ENCODE data around the gene PCDHGA1.
"Not testable (repeated sequence)": the region's sequence is repeated elsewhere in the genome, so short reads cannot be mapped to it uniquely, and the experiment has no call there.

The PCDHGA1 gene

GRCh38 chr5:141322261-141322660 is 8.1 kb upstream of the PCDHGA1 start (continued):
- TF ChIP-seq ZNF148 (tag by site-specific recombination; IDR thresholded peaks at IDR 0.05; ENCODE audit: borderline replicate concordance) (no peak), ZNF354C (tag by site-specific recombination; IDR thresholded peaks at IDR 0.05; ENCODE audit: borderline replicate concordance, low read depth) (no peak), AEBP2 (tag by site-specific recombination; IDR thresholded peaks at IDR 0.05; ENCODE audit: borderline replicate concordance) (no peak), ZNF341 (tag by site-specific recombination; IDR thresholded peaks at IDR 0.05; ENCODE audit: low read depth) (no peak), REST (tag by site-specific recombination; IDR thresholded peaks at IDR 0.05) (no peak), ZNF121 (tag by site-specific recombination; IDR thresholded peaks at IDR 0.05) (no peak), ZNF274 (IDR thresholded peaks at IDR 0.05; ENCODE audit: low read length) (no peak), ZNF274 (tag by site-specific recombination; IDR thresholded peaks at IDR 0.05; ENCODE audit: borderline replicate concordance) (no peak)

- no peaks in the 10 kb centered on the region for H3K4me1 ChIP-seq (ENCODE audit: control insufficient read depth, insufficient read depth, low read length)
- H3K36me3 ChIP-seq (ENCODE audit: control insufficient read depth in 2 of 2, insufficient read depth in 1 of 2, low read length in 2 of 2), result no peaks in the 10 kb centered on the region
- H3K9me3 ChIP-seq (ENCODE audit: control insufficient read depth, insufficient read depth, low read depth, low read length), result no peaks in the 10 kb centered on the region
- ChIA-PET POLR2A (interaction anchor here (0.7 kb wide), 1 partner anchor 38 kb away, joined by 3 read pairs; the partner anchor contains the start of gene PCDHGA5), CTCF (interaction anchor here (0.5 to 5.3 kb wide), 2 partner anchors 13 to 1373 kb away, joined by 6 to 41 read pairs; partner anchors contain the start of gene PCDHGA2)
- TF ChIP-seq ZBTB21 (tag by site-specific recombination; IDR thresholded peaks at IDR 0.05) (no peak), ZFP37 (tag by site-specific recombination; IDR thresholded peaks at IDR 0.05) (no peak), TRIM28 (IDR thresholded peaks at IDR 0.05; ENCODE audit: borderline replicate concordance, low read length) (0 out of 2 replicates have a peak, but pooled peaks have one; percentile 16), SETDB1 (IDR thresholded peaks at IDR 0.05; ENCODE audit: insufficient read length, low read length) (peak; percentile 38)
- H3K4me3 ChIP-seq (ENCODE audit: low read depth, low read length), result no peak overlapping the region
- no peak overlapping the region for H3K27ac ChIP-seq (ENCODE audit: extremely low read depth, low read depth, low read length)
Observed at GRCh38 chr5:141326088-141326854, 4.0 kb upstream of the PCDHGA1 start.

- Histone ChIP-seq H3K4me3 (ENCODE audit: low read depth, low read length) (no peak overlapping the region), H3K9me3 (ENCODE audit: control insufficient read depth, insufficient read depth, low read depth, low read length) (no peaks in the 10 kb centered on the region), H3K4me1 (ENCODE audit: control insufficient read depth, insufficient read depth, low read length) (no peaks in the 10 kb centered on the region), H3K27ac (ENCODE audit: extremely low read depth, low read depth, low read length) (no peak overlapping the region), H3K36me3 (ENCODE audit: control insufficient read depth in 2 of 2, insufficient read depth in 1 of 2, low read length in 2 of 2) (no peaks in the 10 kb centered on the region)
- TF ChIP-seq ZNF138 (tag by site-specific recombination; IDR thresholded peaks at IDR 0.05; ENCODE audit: borderline replicate concordance), result no peak
- ChIA-PET POLR2A (interaction anchor here (1.1 kb wide), 1 partner anchor 291 kb away, joined by 3 read pairs; the partner anchor contains the start of gene DIAPH1), CTCF (interaction anchor here (0.6 to 5.3 kb wide), 6 partner anchors 8 to 587 kb away, joined by 3 to 41 read pairs (median 4); partner anchors contain the start of genes PCDHGA2, PCDHGB1 and TAF7)
Observed at GRCh38 chr5:141328231-141328630, 2.1 kb upstream of the PCDHGA1 start.

- CTCF ChIA-PET, result interaction anchor here (0.6 to 3.5 kb wide), 4 partner anchors 11 to 225 kb away, joined by 3 to 21 read pairs (median 10); partner anchors contain the start of genes PCDHGA3 and PCDHGB1
- POLR2A ChIA-PET, result interaction anchor here (2.7 kb wide), 1 partner anchor 12 kb away, joined by 19 read pairs; the partner anchor contains the start of gene TAF7
- not testable (repeated sequence) for H3K4me3 ChIP-seq (ENCODE audit: low read depth, low read length); H3K4me1 ChIP-seq (ENCODE audit: control insufficient read depth, insufficient read depth, low read length); H3K36me3 ChIP-seq (ENCODE audit: control insufficient read depth in 2 of 2, insufficient read depth in 1 of 2, low read length in 2 of 2); H3K27ac ChIP-seq (ENCODE audit: extremely low read depth, low read depth, low read length); H3K9me3 ChIP-seq (ENCODE audit: control insufficient read depth, insufficient read depth, low read depth, low read length)
Observed at GRCh38 chr5:141332571-141332970, 2.3 kb downstream of the PCDHGA1 start.
